Measurements from ENCODE around the gene CXCL6. TPM values are rescaled to one million over a fixed set of nuclear protein-coding genes. Genes with fewer than 3 reads are reported as not detected.

Gene CXCL6
- total RNA-seq, 4 donors from 2014 or later = 0.17 to 2.1 TPM; not detected in 2

GRCh38 chr4:73810191-73810590 lies 26.3 kb upstream of the CXCL6 start:
- intact Hi-C loops (cut with DNase I; ENCODE audit: low total_unique reads) = no loop called here
- DNase-seq (ENCODE audit: low spot score in 2 of 2) = no peak
- H3K4me3 ChIP-seq (ENCODE audit: low read depth, poor library complexity, severe bottlenecking) = no peak overlapping the region
- no peak for TF ChIP-seq POLR2A (IDR thresholded peaks at IDR 0.05)
- TF ChIP-seq CTCF (IDR thresholded peaks at IDR 0.05) = no peak
- 53 to 59% methylated on average over 3 of the region's 3 CpGs for WGBS, 2 donors

- H3K4me3 ChIP-seq (ENCODE audit: low read depth, poor library complexity, severe bottlenecking) = no peak overlapping the region
- WGBS, 2 donors = 68 to 75% methylated on average over 1 of the region's 1 CpG
- TF ChIP-seq CTCF (IDR thresholded peaks at IDR 0.05) (no peak), POLR2A (IDR thresholded peaks at IDR 0.05) (no peak)
- intact Hi-C loops (cut with DNase I; ENCODE audit: low total_unique reads) = no loop called here
- no peak for DNase-seq (ENCODE audit: low spot score in 2 of 2)
These were observed 24.6 kb upstream of the CXCL6 start for GRCh38 chr4:73811841-73812240.

GRCh38 chr4:73814679-73815078 lies 21.8 kb upstream of the CXCL6 start:
- TF ChIP-seq POLR2A (IDR thresholded peaks at IDR 0.05) = no peak
- no peak for TF ChIP-seq CTCF (IDR thresholded peaks at IDR 0.05)
- 83 to 96% methylated on average over 1 of the region's 1 CpG for WGBS, 2 donors
- H3K4me3 ChIP-seq (ENCODE audit: low read depth, poor library complexity, severe bottlenecking) = no peak overlapping the region
- intact Hi-C loops (cut with DNase I; ENCODE audit: low total_unique reads) = no loop called here
- no peak for DNase-seq (ENCODE audit: low spot score in 2 of 2)

- H3K4me3 ChIP-seq (ENCODE audit: low read depth, poor library complexity, severe bottlenecking) = no peak overlapping the region
- 67 to 81% methylated on average over 1 of the region's 1 CpG for WGBS, 2 donors
- intact Hi-C loops (cut with DNase I; ENCODE audit: low total_unique reads) = no loop called here
- TF ChIP-seq POLR2A (IDR thresholded peaks at IDR 0.05) (no peak), CTCF (IDR thresholded peaks at IDR 0.05) (no peak)
- DNase-seq (ENCODE audit: low spot score in 2 of 2) = no peak
These were observed 21.3 kb upstream of the CXCL6 start for GRCh38 chr4:73815145-73815544.

GRCh38 chr4:73816814-73817213 lies 19.7 kb upstream of the CXCL6 start:
- WGBS, 2 donors = 33 to 58% methylated on average over 3 of the region's 3 CpGs
- DNase-seq (ENCODE audit: low spot score in 2 of 2) = no peak
- intact Hi-C loops (cut with DNase I; ENCODE audit: low total_unique reads) = no loop called here
- TF ChIP-seq CTCF (IDR thresholded peaks at IDR 0.05) = no peak
- no peak for TF ChIP-seq POLR2A (IDR thresholded peaks at IDR 0.05)
- H3K4me3 ChIP-seq (ENCODE audit: low read depth, poor library complexity, severe bottlenecking) = no peak overlapping the region

GRCh38 chr4:73817341-73817740 lies 19.1 kb upstream of the CXCL6 start:
- no peak overlapping the region for H3K4me3 ChIP-seq (ENCODE audit: low read depth, poor library complexity, severe bottlenecking)
- DNase-seq (ENCODE audit: low spot score in 2 of 2) = no peak
- WGBS, 2 donors = 76 to 80% methylated on average over 1 of the region's 1 CpG
- TF ChIP-seq CTCF (IDR thresholded peaks at IDR 0.05) (no peak), POLR2A (IDR thresholded peaks at IDR 0.05) (no peak)
- intact Hi-C loops (cut with DNase I; ENCODE audit: low total_unique reads) = no loop called here

All from lower leg skin (tissue), 4 donors.